Dendritic cell treated with granulocyte-macrophage colony-stimulating factor and Interleukin-4, amounts not matched to agents 40 ng/mL and 50 ng/mL, for 4 days (primary cell): ENCODE data around the gene BCL7A.
A peak's percentile ranks its signal among the peaks of the same experiment; 100 is the strongest.
"Not testable (repeated sequence)": the region's sequence is repeated elsewhere in the genome, so short reads cannot be mapped to it uniquely, and the experiment has no call there.

Experiments used
- H3K27ac Mint-ChIP-seq: one replicate; pipeline ENCODE4 v1.8.0; 2022; ENCODE audit warnings: mild to moderate bottlenecking, mixed read lengths
- H3K27me3 Mint-ChIP-seq: one replicate; pipeline ENCODE4 v1.8.0; 2022; ENCODE audit warnings: mild to moderate bottlenecking, mixed read lengths
- H3K36me3 Mint-ChIP-seq: one replicate; pipeline ENCODE4 v1.8.0; 2022; ENCODE audit warnings: low read depth, mixed read lengths
- H3K4me1 Mint-ChIP-seq: one replicate; pipeline ENCODE4 v1.8.0; 2022; ENCODE audit warnings: low read depth, mixed read lengths
- H3K4me3 Mint-ChIP-seq: one replicate; pipeline ENCODE4 v1.8.0; 2022; ENCODE audit warnings: mild to moderate bottlenecking, moderate library complexity, mixed read lengths
- H3K9me3 Mint-ChIP-seq: one replicate; pipeline ENCODE4 v1.8.0; 2022; ENCODE audit warnings: mixed read lengths
- intact Hi-C: fragments of 100-400 bp; cut with micrococcal nuclease; formaldehyde crosslinking; loops from one replicate; pipeline ENCODE4 v1.15.0; 2022

The BCL7A gene

DNA sequence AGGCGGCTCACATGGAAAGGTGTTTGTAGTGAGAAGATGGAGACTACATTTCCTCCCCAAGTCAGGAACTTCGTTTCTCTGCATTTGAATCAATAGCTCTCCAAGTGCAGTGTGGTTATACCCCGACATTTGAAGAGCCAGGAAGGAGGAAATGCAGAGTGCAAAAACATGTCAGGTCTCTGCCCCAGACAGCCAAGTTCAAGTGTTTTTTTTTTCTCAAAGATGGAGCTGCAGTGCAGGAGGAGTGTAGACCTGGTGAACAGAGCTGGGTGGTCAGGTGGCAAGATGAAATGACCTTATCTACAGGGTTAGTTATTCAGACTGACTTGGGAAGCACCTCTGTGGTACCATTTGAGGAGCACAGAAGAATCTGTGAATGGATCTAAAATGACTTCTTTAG is 78.2 kb downstream of the BCL7A start:
- no peaks in the 10 kb centered on the region for H3K9me3 Mint-ChIP-seq
- H3K4me3 Mint-ChIP-seq = no peak overlapping the region
- H3K4me1 Mint-ChIP-seq = peaks cover 70% of the 10 kb centered on the region
- H3K27me3 Mint-ChIP-seq = no peaks in the 10 kb centered on the region
- H3K36me3 Mint-ChIP-seq = peaks cover 30% of the 10 kb centered on the region
- intact Hi-C loops = no loop called here
- no peak overlapping the region for H3K27ac Mint-ChIP-seq

DNA sequence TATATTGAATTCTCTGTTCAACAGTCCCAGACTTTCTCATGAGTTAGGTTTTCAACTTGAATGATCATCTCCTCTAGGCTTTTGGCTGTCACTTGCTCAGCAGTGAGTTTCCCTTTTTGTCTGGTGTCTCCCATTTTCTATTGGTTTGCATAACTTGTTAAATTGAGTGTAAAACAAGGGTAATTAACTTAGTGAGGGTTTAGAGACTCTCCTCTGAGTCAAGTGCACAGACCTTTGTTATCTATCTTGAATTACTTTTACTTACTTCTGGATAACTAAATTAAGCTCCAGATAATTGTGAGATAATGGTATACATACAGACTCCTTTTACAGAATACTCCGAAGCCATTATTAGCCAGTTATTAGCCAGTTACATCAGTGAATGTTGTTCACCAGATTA is 78.9 kb downstream of the BCL7A start:
- Mint-ChIP-seq H3K27me3 (no peaks in the 10 kb centered on the region), H3K9me3 (no peaks in the 10 kb centered on the region), H3K4me3 (no peak overlapping the region), H3K36me3 (peaks cover 30% of the 10 kb centered on the region), H3K4me1 (peaks cover 78% of the 10 kb centered on the region), H3K27ac (no peak overlapping the region)
- intact Hi-C loops = no loop called here

- no peak overlapping the region for H3K4me3 Mint-ChIP-seq
- no peaks in the 10 kb centered on the region for H3K27me3 Mint-ChIP-seq
- no peak overlapping the region for H3K27ac Mint-ChIP-seq
- peaks cover 79% of the 10 kb centered on the region for H3K4me1 Mint-ChIP-seq
- intact Hi-C loops = no loop called here
- no peaks in the 10 kb centered on the region for H3K9me3 Mint-ChIP-seq
- H3K36me3 Mint-ChIP-seq = peaks cover 30% of the 10 kb centered on the region
These were observed 80.6 kb downstream of the BCL7A start for GRCh38 chr12:122102331-122102730.

- Mint-ChIP-seq H3K4me3 (peak overlapping the region; percentile 30), H3K27ac (peak overlapping the region; percentile 54), H3K36me3 (peaks cover 25% of the 10 kb centered on the region), H3K27me3 (no peaks in the 10 kb centered on the region), H3K9me3 (no peaks in the 10 kb centered on the region), H3K4me1 (peaks cover 79% of the 10 kb centered on the region)
- intact Hi-C loops = no loop called here
These were observed 83.2 kb downstream of the BCL7A start for GRCh38 chr12:122104844-122105243.

DNA sequence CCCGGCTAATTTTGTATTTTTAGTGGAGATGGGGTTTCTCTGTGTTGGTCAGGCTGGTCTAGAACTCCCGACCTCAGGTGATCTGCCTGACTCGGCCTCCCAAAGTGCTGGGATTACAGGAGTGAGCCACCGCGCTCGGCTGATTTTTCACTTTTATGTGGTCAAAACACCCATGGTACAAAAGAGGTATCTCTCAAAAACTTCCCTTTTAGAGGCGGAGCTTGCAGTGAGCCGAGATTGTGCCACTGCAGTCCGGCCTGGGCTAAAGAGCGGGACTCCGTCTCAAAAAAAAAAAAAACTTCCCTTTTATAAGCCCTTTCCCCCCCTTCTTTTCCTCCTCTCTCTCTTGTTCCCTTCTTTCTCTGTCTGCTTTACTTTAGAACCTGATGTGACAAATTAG is 83.8 kb downstream of the BCL7A start:
- H3K27me3 Mint-ChIP-seq, intact Hi-C loops, H3K9me3 Mint-ChIP-seq: not testable (repeated sequence)
- Mint-ChIP-seq H3K36me3 (peaks cover 25% of the 10 kb centered on the region), H3K4me3 (peak overlapping the region; percentile 23), H3K4me1 (peaks cover 76% of the 10 kb centered on the region), H3K27ac (peak overlapping the region; percentile 54)

- H3K4me1 Mint-ChIP-seq = peaks cover 69% of the 10 kb centered on the region
- intact Hi-C loops = no loop called here
- no peak overlapping the region for H3K4me3 Mint-ChIP-seq
- no peaks in the 10 kb centered on the region for H3K9me3 Mint-ChIP-seq
- H3K27ac Mint-ChIP-seq = peak overlapping the region; percentile 68
- no peaks in the 10 kb centered on the region for H3K27me3 Mint-ChIP-seq
- peaks cover 25% of the 10 kb centered on the region for H3K36me3 Mint-ChIP-seq
These were observed 85.2 kb downstream of the BCL7A start for GRCh38 chr12:122106843-122107242.

GRCh38 chr12:122107261-122107660 is 85.6 kb downstream of the BCL7A start:
- Mint-ChIP-seq H3K9me3 (no peaks in the 10 kb centered on the region), H3K27ac (peak overlapping the region; percentile 68), H3K27me3 (no peaks in the 10 kb centered on the region), H3K4me1 (peaks cover 72% of the 10 kb centered on the region), H3K4me3 (no peak overlapping the region), H3K36me3 (peaks cover 25% of the 10 kb centered on the region)
- intact Hi-C loops = no loop called here

DNA sequence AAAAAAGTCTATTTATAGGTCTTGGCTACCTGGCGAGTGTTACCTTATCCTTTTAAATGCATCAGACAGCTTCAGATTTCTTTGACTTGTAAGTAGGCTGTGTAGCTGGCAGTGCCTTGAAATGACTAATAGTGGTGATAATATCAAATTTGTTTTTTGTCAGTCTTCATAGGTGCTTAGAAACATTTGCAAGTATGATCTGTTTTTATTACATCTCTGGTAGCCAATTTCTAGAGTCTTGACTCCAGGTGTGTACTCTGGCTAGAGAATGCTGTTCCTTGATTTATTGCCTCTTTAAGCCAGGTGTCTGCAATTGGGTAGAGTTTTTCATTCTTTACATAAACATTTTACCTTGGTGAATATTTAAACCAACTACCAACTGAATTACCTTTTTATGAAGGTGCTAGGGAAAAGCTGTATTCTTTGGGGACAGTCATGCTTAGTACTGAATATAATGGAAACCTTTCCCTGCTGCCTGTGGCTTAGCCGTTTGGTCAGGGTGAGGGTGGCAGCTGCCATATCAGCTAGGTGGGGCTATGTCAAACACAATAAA is 89.5 kb downstream of the BCL7A start:
- H3K4me3 Mint-ChIP-seq = no peak overlapping the region
- intact Hi-C loops = no loop called here
- H3K27ac Mint-ChIP-seq = no peak overlapping the region
- H3K27me3 Mint-ChIP-seq = no peaks in the 10 kb centered on the region
- H3K9me3 Mint-ChIP-seq = no peaks in the 10 kb centered on the region
- peaks cover 45% of the 10 kb centered on the region for H3K4me1 Mint-ChIP-seq
- H3K36me3 Mint-ChIP-seq = peaks cover 39% of the 10 kb centered on the region
